B cell (primary cell): ENCODE measurements around the gene NUDT14. TPM values are rescaled to one million over a fixed set of nuclear protein-coding genes. Genes with fewer than 3 reads are reported as not detected.

Source experiments
- ATAC-seq: fragments of 200-7000 bp; cut with Tn5 transposase; one replicate; pipeline ENCODE4 v1.10.0; 2021; ENCODE audit warnings: low read depth, mild to moderate bottlenecking, moderate number of reproducible peaks, moderate library complexity
- CTCF ChIA-PET: fragments of 350-600 bp; sonication (Branson Sonifier 250); formaldehyde crosslinking; loops from one replicate; lab custom pipeline; 2021; ENCODE audit warnings: antibody characterized with exemption, inconsistent platforms; lab: Charles Lee
- POLR2A ChIA-PET: fragments of 350-600 bp; sonication (Branson Sonifier 250); formaldehyde crosslinking; loops from one replicate; lab custom pipeline; 2021; ENCODE audit warnings: antibody characterized with exemption; lab: Charles Lee
- DNase-seq: peaks from one replicate; pipeline ENCODE4 v3.0.0; 2013
- H2AFZ ChIP-seq: 2 replicates; pipeline ENCODE4 v1.6.1; 2012; ENCODE audit warnings: mild to moderate bottlenecking, low read depth, low read length; ENCODE audit not compliant: insufficient read depth, poor library complexity, severe bottlenecking
- H3K27ac ChIP-seq, 2 donors: 1 replicate in 1 of 2; 2 replicates in 1 of 2; pipeline ENCODE4 v1.5.1; 2012 to 2013; ENCODE audit warnings: low read length in 2 of 2, mild to moderate bottlenecking in 2 of 2, moderate library complexity in 1 of 2
- H3K27me3 ChIP-seq, 4 experiments: fragments of 200-600 bp in 1 of 4; sonication (generic) in 1 of 4; replicated peaks in 1 of 4; 1 replicate in 2 of 4; 2 replicates in 2 of 4; pipeline versions ENCODE4 v1.6.1 to v1.7.0; 2013 to 2016; ENCODE audit warnings: low read length in 3 of 4, mild to moderate bottlenecking in 2 of 4, mixed read lengths in 1 of 4, moderate library complexity in 1 of 4; ENCODE audit not compliant: insufficient read depth in 4 of 4, control insufficient read depth in 3 of 4; ENCODE audit errors: control extremely low read depth in 1 of 4
- H3K36me3 ChIP-seq, 2 experiments: replicated peaks in 1 of 2; 1 replicate in 1 of 2; 2 replicates in 1 of 2; pipeline versions ENCODE4 v1.6.1 to v1.7.1; 2013; ENCODE audit warnings: low read length in 1 of 2; ENCODE audit not compliant: insufficient read depth in 2 of 2, control insufficient read depth in 1 of 2; ENCODE audit errors: control extremely low read depth in 1 of 2, extremely low read depth in 1 of 2
- H3K4me1 ChIP-seq, 2 donors: fragments of 200-600 bp in 1 of 2; sonication (generic) in 1 of 2; 1 replicate in 1 of 2; 2 replicates in 1 of 2; pipeline versions ENCODE4 v1.5.1 to v1.6.1; 2013 to 2017; ENCODE audit warnings: low read length in 2 of 2; ENCODE audit not compliant: control insufficient read depth in 2 of 2, insufficient read depth in 2 of 2
- H3K4me2 ChIP-seq: replicated peaks from 2 replicates; pipeline ENCODE3; 2012; ENCODE audit warnings: mild to moderate bottlenecking, low read depth, low read length; ENCODE audit not compliant: poor library complexity, severe bottlenecking
- H3K4me3 ChIP-seq, 5 experiments: fragments of 200-600 bp in 1 of 5; sonication (generic) in 1 of 5; 1 replicate in 3 of 5; 2 replicates in 2 of 5; pipeline versions ENCODE4 v1.5.1 to v1.7.0; 2011 to 2016; ENCODE audit warnings: low read length in 4 of 5, mild to moderate bottlenecking in 4 of 5, low read depth in 2 of 5, control low read depth in 1 of 5, moderate library complexity in 1 of 5; ENCODE audit not compliant: insufficient read depth in 1 of 5; ENCODE audit errors: control extremely low read depth in 1 of 5, extremely low read depth in 1 of 5
- H3K79me2 ChIP-seq: fragments of 200-600 bp; sonication (generic); one replicate; pipeline ENCODE4 v1.6.0; 2016; ENCODE audit warnings: low read length; ENCODE audit not compliant: control insufficient read depth, insufficient read depth
- H3K9ac ChIP-seq: fragments of 200-600 bp; sonication (generic); 2 replicates; pipeline ENCODE4 v1.6.1; 2017; ENCODE audit warnings: mild to moderate bottlenecking, low read length, moderate library complexity
- H3K9me3 ChIP-seq, 3 donors: one replicate each; pipeline versions ENCODE4 v1.6.1 to v1.7.1; 2013; ENCODE audit warnings: low read length in 2 of 3; ENCODE audit not compliant: control insufficient read depth in 2 of 3, insufficient read depth in 1 of 3; ENCODE audit errors: control extremely low read depth in 1 of 3
- H4K20me1 ChIP-seq: 2 replicates; pipeline ENCODE4 v1.6.0; 2012; ENCODE audit warnings: mild to moderate bottlenecking, low read length; ENCODE audit not compliant: insufficient read depth, control insufficient read depth, poor library complexity, severe bottlenecking
- H3K27ac Mint-ChIP-seq: one replicate; pipeline ENCODE4 v1.8.0; 2021; ENCODE audit warnings: mixed read lengths
- H3K27me3 Mint-ChIP-seq: one replicate; pipeline ENCODE4 v1.8.0; 2021; ENCODE audit warnings: mixed read lengths
- H3K4me1 Mint-ChIP-seq: one replicate; pipeline ENCODE4 v1.8.0; 2021; ENCODE audit warnings: mixed read lengths
- H3K4me3 Mint-ChIP-seq: one replicate; pipeline ENCODE4 v1.8.0; 2021; ENCODE audit warnings: mixed read lengths
- H3K9me3 Mint-ChIP-seq: one replicate; pipeline ENCODE4 v1.8.0; 2022; ENCODE audit warnings: mixed read lengths; ENCODE audit not compliant: insufficient read depth
- CTCF ChIP-seq: fragments of 200-600 bp; IDR thresholded peaks from one replicate; pipeline ENCODE4 v1.8.0; 2022; ENCODE audit warnings: antibody characterized with exemption, mild to moderate bottlenecking
- EZH2 ChIP-seq: IDR thresholded peaks from 2 replicates; pipeline ENCODE4 v1.6.1; 2012; ENCODE audit warnings: borderline replicate concordance, low read depth, mild to moderate bottlenecking, moderate library complexity, low read length; ENCODE audit not compliant: insufficient read depth, poor library complexity, severe bottlenecking
- WGBS: methylation state at CpG from one replicate; pipeline ENCODE4 v1.1.5; 2013; ENCODE audit warnings: missing lambda C conversion rate; ENCODE audit not compliant: insufficient coverage; 5-methylcytosine and 5-hydroxymethylcytosine counted together
- intact Hi-C: fragments of 100-400 bp; cut with micrococcal nuclease; formaldehyde crosslinking; loops from one replicate; pipeline ENCODE4 v1.10.0; 2022
- polyA plus RNA-seq: library from polyadenylated mRNA; depleted of rRNA; stranded (reverse); fragments of >200 nt; gene quantifications from 2 replicates; pipeline ENCODE4 v1.2.3, GENCODE V29; 2012
- total RNA-seq, 2 donors: library from RNA; stranded (reverse); fragments of 120-200 nt in 1 of 2; gene quantifications; 1 replicate in 1 of 2; 2 replicates in 1 of 2; pipeline versions ENCODE4 v1.2.3 to v1.2.4, GENCODE V29; 2013 to 2022

NUDT14 gene
- total and polyA plus RNA-seq, 2 donors (not counting 1 experiment from before 2014, with no cell fraction given), result 17.4 to 31.6 TPM

DNA sequence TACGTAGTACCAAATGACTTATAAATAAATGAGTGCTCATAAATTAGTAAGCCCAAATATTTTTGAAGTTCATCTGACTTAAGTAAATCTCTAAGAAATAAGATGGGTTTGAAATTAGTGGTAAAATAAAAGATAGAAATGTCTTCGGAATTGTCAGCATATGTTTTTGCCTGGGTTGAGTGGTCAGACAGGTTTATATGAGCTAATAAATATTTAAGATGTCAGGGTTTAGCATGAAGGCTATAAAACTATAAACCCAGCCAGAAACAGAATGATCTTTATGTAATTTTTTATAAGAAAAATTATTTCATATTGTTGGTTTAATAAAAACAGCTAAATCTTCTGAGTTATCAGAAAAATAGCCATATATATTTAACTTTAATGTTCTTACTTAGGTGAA, 49.9 kb downstream of the NUDT14 start:
- no peak overlapping the region for H3K27ac ChIP-seq
- WGBS, result no CpG with 5 or more reads among the region's 2 CpGs
- no peaks in the 10 kb centered on the region for H3K4me1 Mint-ChIP-seq
- H3K79me2 ChIP-seq, result no peaks in the 10 kb centered on the region
- no peak overlapping the region for H3K4me2 ChIP-seq
- H3K9me3 Mint-ChIP-seq, result peaks cover 8% of the 10 kb centered on the region
- no peak overlapping the region for H2AFZ ChIP-seq
- ATAC-seq (no peak), DNase-seq (no peak)
- intact Hi-C loops, result no loop called here
- peaks cover 2 to 22% (median 18%) of the 10 kb centered on the region in 3 donors for H3K9me3 ChIP-seq
- no peaks in the 10 kb centered on the region for H3K36me3 ChIP-seq
- H4K20me1 ChIP-seq, result no peaks in the 10 kb centered on the region
- no peak overlapping the region for H3K27ac Mint-ChIP-seq
- peaks cover 0 to 10% (median 0%) of the 10 kb centered on the region in 4 experiments for H3K27me3 ChIP-seq
- H3K9ac ChIP-seq, result no peak overlapping the region
- no peaks in the 10 kb centered on the region for H3K4me1 ChIP-seq
- TF ChIP-seq EZH2, result no peak
- no peak for TF ChIP-seq CTCF
- POLR2A ChIA-PET, result no interaction called here
- H3K27me3 Mint-ChIP-seq, result peaks cover 26% of the 10 kb centered on the region
- H3K4me3 Mint-ChIP-seq, result no peak overlapping the region
- no peak overlapping the region for H3K4me3 ChIP-seq
- CTCF ChIA-PET, result no interaction called here

DNA sequence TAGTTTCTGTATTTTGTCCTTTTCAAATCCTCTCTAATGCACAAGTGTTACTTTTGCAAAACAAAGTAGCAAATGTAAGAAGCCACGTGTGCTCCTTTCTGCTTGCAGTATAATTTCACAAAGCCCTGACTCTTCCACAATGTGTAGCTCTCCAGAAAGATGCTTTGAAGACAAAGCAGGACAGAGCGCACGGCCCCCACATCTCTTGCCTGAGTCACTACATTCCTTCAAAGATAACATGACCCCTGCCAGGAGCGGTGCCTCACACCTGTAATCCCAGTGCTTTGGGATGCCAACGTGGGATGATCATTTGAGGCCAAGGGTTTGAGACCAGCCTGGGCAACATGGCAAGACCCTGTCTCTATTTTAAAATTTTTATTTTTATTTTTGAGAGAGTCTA, 53.1 kb downstream of the NUDT14 start:
- ChIA-PET POLR2A (no interaction called here), CTCF (no interaction called here)
- H4K20me1 ChIP-seq, result no peaks in the 10 kb centered on the region
- H3K79me2 ChIP-seq, result no peaks in the 10 kb centered on the region
- TF ChIP-seq CTCF (no peak), EZH2 (no peak)
- no peak overlapping the region for H3K27ac Mint-ChIP-seq
- no peaks in the 10 kb centered on the region for H3K36me3 ChIP-seq
- H3K27me3 Mint-ChIP-seq, result peaks cover 47% of the 10 kb centered on the region
- no peak overlapping the region for H3K4me3 ChIP-seq
- H2AFZ ChIP-seq, result no peak overlapping the region
- H3K4me3 Mint-ChIP-seq, result no peak overlapping the region
- H3K4me1 ChIP-seq, result no peaks in the 10 kb centered on the region
- peaks cover 3% of the 10 kb centered on the region for H3K9me3 Mint-ChIP-seq
- WGBS, result 59% methylated on average over 2 of the region's 5 CpGs
- H3K27ac ChIP-seq, result no peak overlapping the region
- H3K9me3 ChIP-seq, result peaks cover 2 to 18% (median 17%) of the 10 kb centered on the region in 3 donors
- no peak overlapping the region for H3K9ac ChIP-seq
- peaks cover 0 to 20% (median 0%) of the 10 kb centered on the region in 4 experiments for H3K27me3 ChIP-seq
- intact Hi-C loops, result no loop called here
- H3K4me2 ChIP-seq, result no peak overlapping the region
- no peaks in the 10 kb centered on the region for H3K4me1 Mint-ChIP-seq
- DNase-seq, result no peak
- no peak for ATAC-seq
